Fibroblast of skin of scalp (primary cell): ENCODE data around the gene CCDC81.
A peak's percentile ranks its signal among the peaks of the same experiment; 100 is the strongest.

Source experiments
- DNase-seq: peaks from one replicate; pipeline ENCODE4 v3.0.0-alpha.2; 2013

CCDC81 gene

GRCh38 chr11:86469491-86470388, 95.1 kb downstream of the CCDC81 start:
- peak; percentile 61 for DNase-seq
